GM18861 (cell line): ENCODE measurements around the gene SLCO3A1.
"Not testable (repeated sequence)": the region's sequence is repeated elsewhere in the genome, so short reads cannot be mapped to it uniquely, and the experiment has no call there.

ENCODE experiments used
- ATAC-seq: cut with Tn5 transposase; IDR thresholded peaks from one replicate; pipeline ENCODE4 v1.9.1; 2021; ENCODE audit not compliant: unreplicated experiment

The SLCO3A1 gene

GRCh38 chr15:92028389-92028724 lies 174.8 kb downstream of the SLCO3A1 start:
- ATAC-seq = no peak

GRCh38 chr15:92029767-92030166 lies 176.3 kb downstream of the SLCO3A1 start:
- ATAC-seq = no peak

- ATAC-seq = no peak
Measured at GRCh38 chr15:92033314-92033713, 179.8 kb downstream of the SLCO3A1 start.

- no peak for ATAC-seq
Measured at GRCh38 chr15:92033723-92034122, 180.2 kb downstream of the SLCO3A1 start.

- ATAC-seq = no peak
Measured at GRCh38 chr15:92034227-92034626, 180.7 kb downstream of the SLCO3A1 start.

GRCh38 chr15:92035551-92035950 lies 182.0 kb downstream of the SLCO3A1 start:
- ATAC-seq = no peak

- ATAC-seq = no peak
Measured at GRCh38 chr15:92035961-92036360, 182.5 kb downstream of the SLCO3A1 start.

GRCh38 chr15:92037491-92037890 lies 184.0 kb downstream of the SLCO3A1 start:
- ATAC-seq = no peak

GRCh38 chr15:92040350-92040749 lies 186.8 kb downstream of the SLCO3A1 start:
- ATAC-seq = no peak

- ATAC-seq = no peak
Measured at GRCh38 chr15:92041371-92041770, 187.9 kb downstream of the SLCO3A1 start.

- ATAC-seq = no peak
Measured at GRCh38 chr15:92043283-92043682, 189.8 kb downstream of the SLCO3A1 start.

- no peak for ATAC-seq
Measured at GRCh38 chr15:92044203-92044909, 190.8 kb downstream of the SLCO3A1 start.

GRCh38 chr15:92047900-92048299 lies 194.4 kb downstream of the SLCO3A1 start:
- no peak for ATAC-seq

- no peak for ATAC-seq
Measured at GRCh38 chr15:92048739-92049138, 195.2 kb downstream of the SLCO3A1 start.

- ATAC-seq = no peak
Measured at GRCh38 chr15:92049290-92049989, 195.9 kb downstream of the SLCO3A1 start.

GRCh38 chr15:92050220-92050898 lies 196.9 kb downstream of the SLCO3A1 start:
- no peak for ATAC-seq

GRCh38 chr15:92051716-92052115 lies 198.2 kb downstream of the SLCO3A1 start:
- no peak for ATAC-seq

- ATAC-seq = no peak
Measured at GRCh38 chr15:92053753-92054316, 200.3 kb downstream of the SLCO3A1 start.

GRCh38 chr15:92056875-92057274 lies 203.4 kb downstream of the SLCO3A1 start:
- no peak for ATAC-seq

GRCh38 chr15:92059036-92059970 lies 205.8 kb downstream of the SLCO3A1 start:
- no peak for ATAC-seq

GRCh38 chr15:92059971-92060311 lies 206.4 kb downstream of the SLCO3A1 start:
- not testable (repeated sequence) for ATAC-seq
